Sigmoid colon (tissue), 7 donors: ENCODE data around the gene UGT2B7. TPM values are rescaled to one million over a fixed set of nuclear protein-coding genes. Genes with fewer than 3 reads are reported as not detected.

Experiments
- DNase-seq: peaks from one replicate; pipeline ENCODE4 v3.0.0-alpha.2; 2019
- H3K27ac ChIP-seq, 4 donors: fragments of 200-600 bp; sonication (generic); one replicate each; pipeline ENCODE4 v1.5.1; 2016 to 2019; ENCODE audit warnings: mild to moderate bottlenecking in 1 of 4
- H3K27me3 ChIP-seq, 3 donors: fragments of 200-600 bp; sonication (generic); one replicate each; pipeline ENCODE4 v1.5.1; 2019; ENCODE audit warnings: mild to moderate bottlenecking in 1 of 3
- H3K36me3 ChIP-seq, 4 donors: fragments of 200-600 bp; sonication (generic); one replicate each; pipeline ENCODE4 v1.5.1; 2016 to 2019
- H3K4me1 ChIP-seq, 4 donors: fragments of 200-600 bp; sonication (generic); one replicate each; pipeline ENCODE4 v1.5.1; 2017 to 2019
- H3K4me3 ChIP-seq, 4 donors: fragments of 200-600 bp; sonication (generic); one replicate each; pipeline ENCODE4 v1.5.1; 2017 to 2019; ENCODE audit warnings: mild to moderate bottlenecking in 2 of 4, moderate library complexity in 1 of 4
- H3K9me3 ChIP-seq, 4 donors: fragments of 200-600 bp in 3 of 4; sonication (generic) in 3 of 4; one replicate each; pipeline versions ENCODE4 v1.5.1 to v1.6.1; 2013 to 2019
- CTCF ChIP-seq, 4 experiments: fragments of 450-650 bp in 3 of 4; fragments of 200-600 bp in 1 of 4; IDR thresholded peaks; one replicate each; pipeline ENCODE4 v1.5.1; 2016 to 2019; ENCODE audit warnings: antibody characterized with exemption in 4 of 4, mild to moderate bottlenecking in 3 of 4, moderate library complexity in 2 of 4
- EP300 ChIP-seq, 4 donors: sonication (generic); formaldehyde crosslinking; IDR thresholded peaks; one replicate each; pipeline ENCODE4 v1.6.1; 2017; ENCODE audit warnings: antibody characterized with exemption in 4 of 4
- POLR2A ChIP-seq, 2 donors: fragments of 450-650 bp; IDR thresholded peaks; one replicate each; pipeline ENCODE4 v1.6.1; 2016; ENCODE audit warnings: antibody characterized with exemption in 2 of 2, mild to moderate bottlenecking in 2 of 2, moderate library complexity in 2 of 2
- POLR2AphosphoS5 ChIP-seq, 4 donors: sonication (generic); formaldehyde crosslinking; IDR thresholded peaks; one replicate each; pipeline ENCODE4 v1.6.1; 2017; ENCODE audit warnings: antibody characterized with exemption in 4 of 4
- WGBS, 2 donors: extraction: QIAGEN DNeasy Blood & Tissue Kit; methylation state at CpG; one replicate each; pipeline ENCODE4 v1.1.7; 2013; 5-methylcytosine and 5-hydroxymethylcytosine counted together
- intact Hi-C: fragments of 100-400 bp; cut with DNase I; formaldehyde crosslinking; loops from one replicate; pipeline ENCODE4 v1.15.1; 2023
- polyA plus RNA-seq, 3 donors: library from polyadenylated mRNA; stranded (reverse); fragments of 200-250 nt; gene quantifications; one replicate each; pipeline ENCODE4 v1.2.3, GENCODE V29; 2013
- total RNA-seq, 4 donors: library from RNA; depleted of rRNA; stranded (reverse); fragments of >200 nt; gene quantifications; one replicate each; pipeline ENCODE4 v1.1.0, GENCODE V29; 2016
- donor health status: healthy with polysubstance abuse.
- donor health status: Bipolar disorder and iron deficiency.
- donor health status: healthy.

UGT2B7 gene
- total and polyA plus RNA-seq, 7 donors: 1.6 to 2.5 (median 2.4) TPM; not detected in 4

DNA sequence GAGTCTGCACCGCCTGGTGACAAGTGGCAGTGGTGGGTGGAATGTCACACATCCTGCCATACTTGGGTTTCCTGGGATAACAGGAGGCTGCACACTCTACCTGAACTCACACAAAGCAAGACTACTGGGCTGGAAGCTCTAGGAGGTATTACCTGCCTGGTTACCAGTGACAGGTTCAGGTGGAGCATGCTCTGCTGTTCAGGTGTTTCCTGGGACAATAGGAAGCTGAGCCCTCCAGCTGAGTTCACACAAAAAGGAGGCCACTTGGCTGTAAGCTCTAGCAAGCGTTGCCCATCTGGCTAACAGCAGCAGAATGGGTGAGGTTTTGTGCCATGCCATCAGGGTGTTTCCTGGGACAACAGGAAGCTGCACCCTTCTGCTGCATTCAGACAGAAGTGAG is 17.4 kb upstream of the UGT2B7 start:
- intact Hi-C loops: no loop called here
- TF ChIP-seq POLR2AphosphoS5 (IDR thresholded peaks at IDR 0.05) (no peak), POLR2A (IDR thresholded peaks at IDR 0.05) (no peak), EP300 (IDR thresholded peaks at IDR 0.05) (no peak), CTCF (IDR thresholded peaks at IDR 0.05) (no peak)
- Histone ChIP-seq H3K9me3 (no peaks in the 10 kb centered on the region), H3K4me3 (no peak overlapping the region), H3K36me3 (no peaks in the 10 kb centered on the region), H3K27ac (no peak overlapping the region), H3K4me1 (no peaks in the 10 kb centered on the region), H3K27me3 (no peaks in the 10 kb centered on the region)
- no peak for DNase-seq
- 87 to 93% methylated on average over 2 of the region's 2 CpGs for WGBS, 2 donors

GRCh38 chr4:69088473-69088872 is 7.8 kb upstream of the UGT2B7 start:
- WGBS, 2 donors: 49 to 73% methylated on average over 2 of the region's 2 CpGs
- Histone ChIP-seq H3K9me3 (peaks cover 0 to 2% (median 0%) of the 10 kb centered on the region in 4 donors), H3K36me3 (no peaks in the 10 kb centered on the region), H3K4me3 (no peak overlapping the region), H3K4me1 (no peaks in the 10 kb centered on the region), H3K27ac (no peak overlapping the region), H3K27me3 (no peaks in the 10 kb centered on the region)
- TF ChIP-seq POLR2AphosphoS5 (IDR thresholded peaks at IDR 0.05) (no peak), EP300 (IDR thresholded peaks at IDR 0.05) (no peak), CTCF (IDR thresholded peaks at IDR 0.05) (no peak), POLR2A (IDR thresholded peaks at IDR 0.05) (no peak)
- no peak for DNase-seq
- intact Hi-C loops: no loop called here

GRCh38 chr4:69089388-69089787 is 6.9 kb upstream of the UGT2B7 start:
- Histone ChIP-seq H3K36me3 (no peaks in the 10 kb centered on the region), H3K27ac (no peak overlapping the region), H3K4me3 (no peak overlapping the region), H3K4me1 (no peaks in the 10 kb centered on the region), H3K27me3 (no peaks in the 10 kb centered on the region), H3K9me3 (peaks cover 0 to 2% (median 0%) of the 10 kb centered on the region in 4 donors)
- 64 to 70% methylated on average over 1 of the region's 1 CpG for WGBS, 2 donors
- DNase-seq: no peak
- TF ChIP-seq EP300 (IDR thresholded peaks at IDR 0.05): no peak
- intact Hi-C loops: no loop called here

DNA sequence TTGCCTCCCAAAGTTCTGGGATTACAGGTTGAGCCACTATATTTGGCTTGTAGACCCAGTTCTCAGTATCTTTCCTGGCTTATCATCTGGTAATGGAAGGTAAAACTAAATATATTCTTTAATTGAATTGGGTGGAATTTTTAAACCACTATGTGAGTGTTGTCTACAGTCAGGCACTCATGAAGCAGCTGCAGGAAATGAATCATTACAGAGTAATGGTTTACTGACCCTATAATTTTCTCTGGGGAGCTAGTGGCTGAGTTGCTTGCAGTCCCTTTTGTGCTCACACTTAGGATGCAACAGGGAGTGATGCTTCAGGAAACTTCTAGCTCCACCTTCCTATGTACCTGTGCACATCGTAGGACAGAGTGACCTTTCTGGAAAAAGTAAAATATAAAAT is 4.1 kb upstream of the UGT2B7 start:
- Histone ChIP-seq H3K4me1 (no peaks in the 10 kb centered on the region), H3K27me3 (no peaks in the 10 kb centered on the region), H3K27ac (no peak overlapping the region), H3K36me3 (no peaks in the 10 kb centered on the region), H3K9me3 (peaks cover 0 to 2% (median 0%) of the 10 kb centered on the region in 4 donors), H3K4me3 (no peak overlapping the region)
- intact Hi-C loops: no loop called here
- no peak for DNase-seq
- WGBS, 2 donors: 88 to 90% methylated on average over 1 of the region's 1 CpG
- no peak for TF ChIP-seq POLR2AphosphoS5 (IDR thresholded peaks at IDR 0.05)
- TF ChIP-seq EP300 (IDR thresholded peaks at IDR 0.05): no peak
- TF ChIP-seq CTCF (IDR thresholded peaks at IDR 0.05): no peak
- no peak for TF ChIP-seq POLR2A (IDR thresholded peaks at IDR 0.05)

DNA sequence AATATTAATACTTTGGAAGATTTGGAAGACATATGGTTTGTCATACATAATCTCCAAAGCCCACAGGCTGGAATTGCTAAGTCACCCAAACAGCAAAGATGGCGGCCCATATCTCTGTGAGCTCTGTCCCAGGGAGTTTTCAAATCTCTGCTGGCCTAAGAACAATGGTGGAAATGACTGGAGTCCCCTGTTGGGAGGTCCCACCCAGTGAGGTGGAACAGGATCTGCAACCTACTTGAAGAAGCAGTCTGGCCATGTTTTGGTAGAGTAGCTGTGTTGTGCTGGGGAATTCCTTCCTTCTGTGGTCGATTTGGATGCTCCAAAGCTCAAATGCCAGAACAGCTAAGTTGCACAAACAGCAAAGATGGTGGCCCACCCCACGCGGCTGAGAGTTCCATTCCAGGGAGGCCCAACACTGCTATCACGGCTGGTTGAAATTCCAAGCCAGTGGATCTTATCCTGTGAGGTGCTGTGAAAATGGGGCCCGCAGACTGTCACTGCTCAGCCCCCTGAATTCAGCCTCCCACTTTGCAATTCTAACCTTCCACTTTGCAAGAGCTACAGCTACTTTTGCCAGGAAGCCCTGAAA is 3.2 kb upstream of the UGT2B7 start:
- TF ChIP-seq EP300 (IDR thresholded peaks at IDR 0.05): no peak
- no peak for TF ChIP-seq CTCF (IDR thresholded peaks at IDR 0.05)
- no peak for TF ChIP-seq POLR2A (IDR thresholded peaks at IDR 0.05)
- no peak for TF ChIP-seq POLR2AphosphoS5 (IDR thresholded peaks at IDR 0.05)
- WGBS, 2 donors: 73 to 77% methylated on average over 6 of the region's 6 CpGs
- intact Hi-C loops: no loop called here

More for the DNA sequence above, 3.2 kb upstream of the UGT2B7 start:
- DNase-seq: no peak
- no peaks in the 10 kb centered on the region for H3K27me3 ChIP-seq
- no peak overlapping the region for H3K27ac ChIP-seq
- H3K4me3 ChIP-seq: no peak overlapping the region
- H3K4me1 ChIP-seq: no peaks in the 10 kb centered on the region
- no peaks in the 10 kb centered on the region for H3K36me3 ChIP-seq
- H3K9me3 ChIP-seq: peaks cover 0 to 2% (median 0%) of the 10 kb centered on the region in 4 donors
